Adipocyte (in vitro differentiated cells): ENCODE results near the gene ACOT11.
"Not testable (repeated sequence)": the region's sequence is repeated elsewhere in the genome, so short reads cannot be mapped to it uniquely, and the experiment has no call there.

Experiments used
- DNase-seq: peaks from one replicate; pipeline ENCODE4 v3.0.0-alpha.2; 2015; ENCODE audit warnings: low read depth
- H3K27me3 ChIP-seq: replicated peaks from 2 replicates; pipeline ENCODE4 v1.7.0; 2013; ENCODE audit warnings: mild to moderate bottlenecking, low read length, moderate library complexity; ENCODE audit not compliant: control insufficient read depth, insufficient read depth
- H3K36me3 ChIP-seq: 2 replicates; pipeline ENCODE4 v1.7.0; 2013; ENCODE audit warnings: low read length, mild to moderate bottlenecking, moderate library complexity; ENCODE audit not compliant: control insufficient read depth, insufficient read depth, severe bottlenecking
- H3K4me1 ChIP-seq: 2 replicates; pipeline ENCODE4 v1.7.0; 2013; ENCODE audit warnings: mild to moderate bottlenecking, low read length, moderate library complexity; ENCODE audit not compliant: control insufficient read depth, insufficient read depth
- H3K4me3 ChIP-seq: 2 replicates; pipeline ENCODE4 v1.7.0; 2013; ENCODE audit warnings: mild to moderate bottlenecking, low read length, moderate library complexity
- H3K9ac ChIP-seq: 2 replicates; pipeline ENCODE4 v1.7.0; 2013; ENCODE audit warnings: mild to moderate bottlenecking, low read length, moderate library complexity
- H3K9me3 ChIP-seq: 2 replicates; pipeline ENCODE4 v1.7.0; 2013; ENCODE audit warnings: mild to moderate bottlenecking, low read length, moderate library complexity; ENCODE audit not compliant: control insufficient read depth

ACOT11 gene

GRCh38 chr1:54615531-54616279, 67.7 kb downstream of the ACOT11 start:
- Histone ChIP-seq H3K27me3 (peaks cover 33% of the 10 kb centered on the region), H3K4me3 (no peak overlapping the region)

GRCh38 chr1:54619749-54620148, 71.7 kb downstream of the ACOT11 start:
- peaks cover 10% of the 10 kb centered on the region for H3K4me1 ChIP-seq
- H3K36me3 ChIP-seq, result no peaks in the 10 kb centered on the region
- H3K4me3 ChIP-seq, result no peak overlapping the region
- no peak overlapping the region for H3K9ac ChIP-seq
- DNase-seq, result no peak
- no peaks in the 10 kb centered on the region for H3K9me3 ChIP-seq
- peaks cover 35% of the 10 kb centered on the region for H3K27me3 ChIP-seq

More at GRCh38 chr1:54615531-54616279, 67.7 kb downstream of the ACOT11 start:
- Histone ChIP-seq H3K36me3 (no peaks in the 10 kb centered on the region), H3K4me1 (no peaks in the 10 kb centered on the region), H3K9me3 (no peaks in the 10 kb centered on the region), H3K9ac (no peak overlapping the region)
- DNase-seq, result no peak

GRCh38 chr1:54623216-54624007, 75.4 kb downstream of the ACOT11 start, which contains the start of gene FAM151A:
TSS of gene FAM151A (minus strand) at chr1:54623525. CDS start at chr1:54623395, 130 bp downstream.
- no peaks in the 10 kb centered on the region for H3K36me3 ChIP-seq
- no peak within 1 kb of the TSS for H3K4me3 ChIP-seq
- H3K4me1 ChIP-seq, result peaks cover 10% of the 10 kb centered on the region
- DNase-seq, result no peak
- H3K9ac ChIP-seq, result no peak within 1 kb of the TSS
- no peaks in the 10 kb centered on the region for H3K9me3 ChIP-seq
- H3K27me3 ChIP-seq, result peaks cover 17% of the 10 kb centered on the region

GRCh38 chr1:54624466-54625464, 76.7 kb downstream of the ACOT11 start:
- no peaks in the 10 kb centered on the region for H3K36me3 ChIP-seq
- no peaks in the 10 kb centered on the region for H3K9me3 ChIP-seq
- no peak overlapping the region for H3K4me3 ChIP-seq
- H3K27me3 ChIP-seq, result peaks cover 9% of the 10 kb centered on the region
- H3K9ac ChIP-seq, result no peak overlapping the region
- no peak for DNase-seq
- H3K4me1 ChIP-seq, result peaks cover 10% of the 10 kb centered on the region

- no peak overlapping the region for H3K9ac ChIP-seq
- H3K4me1 ChIP-seq, result peaks cover 10% of the 10 kb centered on the region
- no peak for DNase-seq
- H3K27me3 ChIP-seq, result peaks cover 12% of the 10 kb centered on the region
- H3K36me3 ChIP-seq, result no peaks in the 10 kb centered on the region
- H3K9me3 ChIP-seq, result no peaks in the 10 kb centered on the region
- no peak overlapping the region for H3K4me3 ChIP-seq
Measured at GRCh38 chr1:54627196-54627595, 79.2 kb downstream of the ACOT11 start.

- H3K4me1 ChIP-seq, H3K4me3 ChIP-seq, H3K36me3 ChIP-seq, H3K9ac ChIP-seq, H3K9me3 ChIP-seq, DNase-seq: not testable (repeated sequence)
- peaks cover 11% of the 10 kb centered on the region for H3K27me3 ChIP-seq
Measured at GRCh38 chr1:54635804-54636203, 87.8 kb downstream of the ACOT11 start.

- not testable (repeated sequence) for H3K9me3 ChIP-seq, H3K36me3 ChIP-seq, H3K4me3 ChIP-seq, DNase-seq, H3K9ac ChIP-seq, H3K4me1 ChIP-seq
- H3K27me3 ChIP-seq, result peaks cover 18% of the 10 kb centered on the region
Measured at GRCh38 chr1:54636461-54637446, 88.7 kb downstream of the ACOT11 start.

- Histone ChIP-seq H3K4me3 (no peak overlapping the region), H3K36me3 (no peaks in the 10 kb centered on the region), H3K27me3 (peaks cover 19% of the 10 kb centered on the region), H3K4me1 (no peaks in the 10 kb centered on the region), H3K9ac (no peak overlapping the region), H3K9me3 (peaks cover 24% of the 10 kb centered on the region)
- DNase-seq, result no peak
Measured at GRCh38 chr1:54640361-54640760, 92.3 kb downstream of the ACOT11 start.

- Histone ChIP-seq H3K4me1 (peaks cover 7% of the 10 kb centered on the region), H3K36me3 (no peaks in the 10 kb centered on the region), H3K4me3 (no peak within 1 kb of the TSS), H3K9me3 (peaks cover 24% of the 10 kb centered on the region), H3K27me3 (peaks cover 19% of the 10 kb centered on the region), H3K9ac (no peak within 1 kb of the TSS)
- DNase-seq, result no peak
Measured at GRCh38 chr1:54640863-54641836, 93.1 kb downstream of the ACOT11 start, which contains the start of gene MROH7. TSS of gene MROH7 (plus strand) at chr1:54641786. CDS start at chr1:54652927, 11,141 bp downstream.
